ENCODE measurements around the gene NSUN6.

The NSUN6 gene

GRCh38 chr10:18651324-18652007, at the start of gene NSUN6:
Gene NSUN6, minus strand, starts transcription at chr10:18651587. Its CDS starts 384 bp downstream, at chr10:18651203.
- DNase-seq (ENCODE audit: low spot score): peak; percentile 85

GRCh38 chr10:18699849-18700840, 48.8 kb upstream of the NSUN6 start:
- DNase-seq (ENCODE audit: low spot score): no peak

- DNase-seq (ENCODE audit: low spot score): no peak
Measured at GRCh38 chr10:18690541-18690940, 39.2 kb upstream of the NSUN6 start.

- DNase-seq (ENCODE audit: low spot score): peak; percentile 32
Measured at GRCh38 chr10:18689498-18689897, 38.1 kb upstream of the NSUN6 start.

GRCh38 chr10:18687706-18688105, 36.3 kb upstream of the NSUN6 start:
- no peak for DNase-seq (ENCODE audit: low spot score)

- DNase-seq (ENCODE audit: low spot score): no peak
Measured at GRCh38 chr10:18687195-18687594, 35.8 kb upstream of the NSUN6 start.

GRCh38 chr10:18685555-18685954, 34.2 kb upstream of the NSUN6 start:
- DNase-seq (ENCODE audit: low spot score): no peak

- DNase-seq (ENCODE audit: low spot score): no peak
Measured at GRCh38 chr10:18684953-18685352, 33.6 kb upstream of the NSUN6 start.

- DNase-seq (ENCODE audit: low spot score): no peak
Measured at GRCh38 chr10:18684416-18684815, 33.0 kb upstream of the NSUN6 start.

GRCh38 chr10:18683427-18683826, 32.0 kb upstream of the NSUN6 start:
- no peak for DNase-seq (ENCODE audit: low spot score)

- no peak for DNase-seq (ENCODE audit: low spot score)
Measured at GRCh38 chr10:18681971-18682411, 30.6 kb upstream of the NSUN6 start.

- DNase-seq (ENCODE audit: low spot score): no peak
Measured at GRCh38 chr10:18681366-18681765, 30.0 kb upstream of the NSUN6 start.

GRCh38 chr10:18680754-18681153, 29.4 kb upstream of the NSUN6 start:
- DNase-seq (ENCODE audit: low spot score): no peak

- no peak for DNase-seq (ENCODE audit: low spot score)
Measured at GRCh38 chr10:18675086-18675801, 23.9 kb upstream of the NSUN6 start.

- no peak for DNase-seq (ENCODE audit: low spot score)
Measured at GRCh38 chr10:18668026-18668425, 16.6 kb upstream of the NSUN6 start.

- no peak for DNase-seq (ENCODE audit: low spot score)
Measured at GRCh38 chr10:18666810-18667209, 15.4 kb upstream of the NSUN6 start.

- peak; percentile 60 for DNase-seq (ENCODE audit: low spot score)
Measured at GRCh38 chr10:18665815-18666558, 14.6 kb upstream of the NSUN6 start.

- no peak for DNase-seq (ENCODE audit: low spot score)
Measured at GRCh38 chr10:18664841-18665478, 13.6 kb upstream of the NSUN6 start.

- DNase-seq (ENCODE audit: low spot score): no peak
Measured at GRCh38 chr10:18660816-18661431, 9.5 kb upstream of the NSUN6 start.

GRCh38 chr10:18659819-18660535, 8.6 kb upstream of the NSUN6 start:
- DNase-seq (ENCODE audit: low spot score): peak; percentile 49

Measured in pons (tissue), 1 donor.